DOHH2 (cell line): Measurements from ENCODE around the gene PLPPR3.

Experiments
- H3F3A ChIP-seq: fragments of 200-600 bp; sonication (generic), shearing (Covaris generic); 2 replicates; pipeline ENCODE4 v1.6.0; 2016; ENCODE audit warnings: antibody characterized with exemption, mild to moderate bottlenecking; ENCODE audit not compliant: control insufficient read depth, insufficient read depth
- H3K27ac ChIP-seq: fragments of 200-600 bp; sonication (generic); 2 replicates; pipeline ENCODE4 v1.5.1; 2014; ENCODE audit warnings: low read depth, mild to moderate bottlenecking, low read length, moderate library complexity
- H3K27me3 ChIP-seq: fragments of 200-600 bp; sonication (generic); 2 replicates; pipeline ENCODE4 v1.6.1; 2014; ENCODE audit warnings: mild to moderate bottlenecking, low read length, mixed read lengths; ENCODE audit not compliant: control insufficient read depth
- H3K36me3 ChIP-seq: fragments of 200-600 bp; sonication (generic); 2 replicates; pipeline ENCODE4 v1.6.1; 2014; ENCODE audit warnings: mild to moderate bottlenecking, low read length, moderate library complexity, mixed read lengths; ENCODE audit not compliant: control insufficient read depth
- H3K4me1 ChIP-seq: fragments of 200-600 bp; sonication (generic); 2 replicates; pipeline ENCODE4 v1.6.1; 2014; ENCODE audit warnings: mild to moderate bottlenecking, low read length, mixed read lengths; ENCODE audit not compliant: control insufficient read depth
- H3K4me2 ChIP-seq: fragments of 200-600 bp; sonication (generic); 2 replicates; pipeline ENCODE4 v1.6.0; 2014; ENCODE audit warnings: mild to moderate bottlenecking, low read length, moderate library complexity
- H3K4me3 ChIP-seq: fragments of 200-600 bp; sonication (generic); 2 replicates; pipeline ENCODE4 v1.5.1; 2014; ENCODE audit warnings: mild to moderate bottlenecking, low read length, mixed read lengths
- H3K79me2 ChIP-seq: fragments of 200-600 bp; sonication (generic); 2 replicates; pipeline ENCODE4 v1.6.1; 2014; ENCODE audit warnings: mild to moderate bottlenecking, low read length, mixed read lengths; ENCODE audit not compliant: control insufficient read depth
- H3K9me2 ChIP-seq: fragments of 200-600 bp; sonication (generic); replicated peaks from 2 replicates; pipeline ENCODE4 v1.6.1; 2014; ENCODE audit warnings: mild to moderate bottlenecking, low read length, mixed read lengths; ENCODE audit not compliant: control insufficient read depth
- H3K9me3 ChIP-seq: fragments of 200-600 bp; sonication (generic); 2 replicates; pipeline ENCODE4 v1.6.1; 2014; ENCODE audit warnings: antibody characterized with exemption, low read length, mixed read lengths; ENCODE audit not compliant: control insufficient read depth, insufficient read depth
- H4K20me1 ChIP-seq: fragments of 200-600 bp; sonication (generic); 2 replicates; pipeline ENCODE4 v1.6.0; 2014; ENCODE audit warnings: low read depth, mild to moderate bottlenecking, antibody characterized with exemption, low read length, moderate library complexity; ENCODE audit not compliant: control insufficient read depth, insufficient read depth
- EZH2phosphoT487 ChIP-seq: fragments of 200-600 bp; sonication (generic); IDR thresholded peaks from 2 replicates; pipeline ENCODE4 v1.6.1; 2017; ENCODE audit warnings: borderline replicate concordance, mild to moderate bottlenecking, antibody characterized with exemption, low read length, moderate library complexity, mixed read lengths
- TF ChIP-seq, protein P1 (sequence below): fragments of 200-600 bp; sonication (generic); IDR thresholded peaks from one replicate; pipeline ENCODE4 v1.5.1; 2014; ENCODE audit warnings: antibody characterized with exemption, mild to moderate bottlenecking, low read depth, low read length; ENCODE audit not compliant: poor library complexity, severe bottlenecking

PLPPR3 gene

DNA sequence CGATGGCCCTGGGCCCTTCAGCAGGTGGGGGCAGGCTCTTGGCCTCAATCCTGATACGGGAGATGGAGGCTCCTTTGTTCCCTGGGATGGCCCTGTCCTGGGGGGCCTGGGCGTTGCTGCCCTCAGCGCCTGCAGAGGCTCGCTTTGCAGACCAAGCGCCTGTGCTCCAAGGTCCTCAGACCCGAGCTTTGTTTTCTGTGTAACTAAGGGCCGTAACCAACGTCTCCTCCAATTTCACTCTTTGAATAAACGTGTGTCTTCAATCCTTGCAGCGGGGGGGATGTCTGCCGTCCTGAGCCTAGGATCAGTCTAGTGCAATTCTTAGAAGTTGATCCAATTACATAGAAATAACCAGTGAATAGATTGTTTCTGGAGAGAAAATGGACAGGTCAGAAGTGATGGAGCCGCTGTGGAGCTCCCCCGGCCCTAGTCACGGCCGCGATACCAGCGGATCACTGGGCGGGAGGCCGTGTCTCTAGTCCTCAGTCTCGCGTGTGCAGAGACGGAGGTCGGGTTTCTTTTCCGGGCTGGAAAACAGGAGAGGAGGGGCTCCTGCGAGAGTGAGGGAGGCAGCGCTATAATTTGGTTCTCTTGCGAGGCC is 19.2 kb downstream of the PLPPR3 start:
- no peak for TF ChIP-seq EZH2phosphoT487
- TF ChIP-seq, protein P1, sequence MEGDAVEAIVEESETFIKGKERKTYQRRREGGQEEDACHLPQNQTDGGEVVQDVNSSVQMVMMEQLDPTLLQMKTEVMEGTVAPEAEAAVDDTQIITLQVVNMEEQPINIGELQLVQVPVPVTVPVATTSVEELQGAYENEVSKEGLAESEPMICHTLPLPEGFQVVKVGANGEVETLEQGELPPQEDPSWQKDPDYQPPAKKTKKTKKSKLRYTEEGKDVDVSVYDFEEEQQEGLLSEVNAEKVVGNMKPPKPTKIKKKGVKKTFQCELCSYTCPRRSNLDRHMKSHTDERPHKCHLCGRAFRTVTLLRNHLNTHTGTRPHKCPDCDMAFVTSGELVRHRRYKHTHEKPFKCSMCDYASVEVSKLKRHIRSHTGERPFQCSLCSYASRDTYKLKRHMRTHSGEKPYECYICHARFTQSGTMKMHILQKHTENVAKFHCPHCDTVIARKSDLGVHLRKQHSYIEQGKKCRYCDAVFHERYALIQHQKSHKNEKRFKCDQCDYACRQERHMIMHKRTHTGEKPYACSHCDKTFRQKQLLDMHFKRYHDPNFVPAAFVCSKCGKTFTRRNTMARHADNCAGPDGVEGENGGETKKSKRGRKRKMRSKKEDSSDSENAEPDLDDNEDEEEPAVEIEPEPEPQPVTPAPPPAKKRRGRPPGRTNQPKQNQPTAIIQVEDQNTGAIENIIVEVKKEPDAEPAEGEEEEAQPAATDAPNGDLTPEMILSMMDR, result no peak

DNA sequence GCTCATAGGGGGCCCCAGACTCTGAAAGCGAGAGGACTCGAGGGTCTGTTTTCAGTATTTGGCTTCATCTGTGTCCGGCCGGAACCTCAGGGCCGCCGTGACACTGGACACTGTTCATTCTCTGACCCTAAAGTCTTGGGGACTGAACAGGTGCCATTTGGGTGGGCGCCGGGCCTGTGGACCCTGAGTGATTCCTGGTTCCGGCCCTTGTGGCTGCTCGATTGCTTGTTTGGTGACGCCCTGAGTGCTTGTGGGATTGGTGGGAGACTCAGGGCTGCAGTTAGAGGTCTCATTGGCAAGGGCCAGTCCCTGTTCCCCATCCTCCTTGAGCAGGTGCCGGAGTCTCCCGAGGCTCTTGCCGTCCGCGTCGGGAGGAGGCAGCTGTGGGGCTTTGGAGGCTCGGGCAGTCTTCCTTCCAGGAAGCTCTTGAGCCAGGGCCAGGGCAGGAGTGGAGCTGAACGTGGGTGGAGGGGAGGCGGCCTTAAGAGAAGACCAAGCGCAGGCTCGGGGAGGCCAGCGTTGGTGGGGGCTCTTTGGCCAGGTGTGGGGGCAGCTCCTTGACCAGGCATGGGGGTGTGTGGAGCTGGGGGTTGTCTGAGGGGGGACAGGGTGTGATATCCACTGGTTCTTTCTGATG is 19.8 kb downstream of the PLPPR3 start:
- Histone ChIP-seq H3K27ac (no peak overlapping the region), H3K79me2 (peaks cover 95% of the 10 kb centered on the region), H3F3A (no peaks in the 10 kb centered on the region), H3K36me3 (peaks cover 90% of the 10 kb centered on the region), H3K27me3 (no peaks in the 10 kb centered on the region), H3K4me1 (peaks cover 18% of the 10 kb centered on the region), H4K20me1 (peaks cover 65% of the 10 kb centered on the region), H3K9me2 (no peaks in the 10 kb centered on the region), H3K4me3 (no peak overlapping the region), H3K9me3 (no peaks in the 10 kb centered on the region), H3K4me2 (no peak overlapping the region)
- TF ChIP-seq, protein P1, result no peak
- no peak for TF ChIP-seq EZH2phosphoT487

More for the DNA sequence above, 19.2 kb downstream of the PLPPR3 start:
- no peaks in the 10 kb centered on the region for H3K27me3 ChIP-seq
- H3K4me2 ChIP-seq, result no peak overlapping the region
- peaks cover 18% of the 10 kb centered on the region for H3K4me1 ChIP-seq
- peaks cover 97% of the 10 kb centered on the region for H3K79me2 ChIP-seq
- H3K36me3 ChIP-seq, result peaks cover 97% of the 10 kb centered on the region
- no peaks in the 10 kb centered on the region for H3K9me2 ChIP-seq
- no peak overlapping the region for H3K4me3 ChIP-seq
- H3K9me3 ChIP-seq, result no peaks in the 10 kb centered on the region
- H3F3A ChIP-seq, result no peaks in the 10 kb centered on the region
- no peak overlapping the region for H3K27ac ChIP-seq
- H4K20me1 ChIP-seq, result peaks cover 67% of the 10 kb centered on the region

DNA sequence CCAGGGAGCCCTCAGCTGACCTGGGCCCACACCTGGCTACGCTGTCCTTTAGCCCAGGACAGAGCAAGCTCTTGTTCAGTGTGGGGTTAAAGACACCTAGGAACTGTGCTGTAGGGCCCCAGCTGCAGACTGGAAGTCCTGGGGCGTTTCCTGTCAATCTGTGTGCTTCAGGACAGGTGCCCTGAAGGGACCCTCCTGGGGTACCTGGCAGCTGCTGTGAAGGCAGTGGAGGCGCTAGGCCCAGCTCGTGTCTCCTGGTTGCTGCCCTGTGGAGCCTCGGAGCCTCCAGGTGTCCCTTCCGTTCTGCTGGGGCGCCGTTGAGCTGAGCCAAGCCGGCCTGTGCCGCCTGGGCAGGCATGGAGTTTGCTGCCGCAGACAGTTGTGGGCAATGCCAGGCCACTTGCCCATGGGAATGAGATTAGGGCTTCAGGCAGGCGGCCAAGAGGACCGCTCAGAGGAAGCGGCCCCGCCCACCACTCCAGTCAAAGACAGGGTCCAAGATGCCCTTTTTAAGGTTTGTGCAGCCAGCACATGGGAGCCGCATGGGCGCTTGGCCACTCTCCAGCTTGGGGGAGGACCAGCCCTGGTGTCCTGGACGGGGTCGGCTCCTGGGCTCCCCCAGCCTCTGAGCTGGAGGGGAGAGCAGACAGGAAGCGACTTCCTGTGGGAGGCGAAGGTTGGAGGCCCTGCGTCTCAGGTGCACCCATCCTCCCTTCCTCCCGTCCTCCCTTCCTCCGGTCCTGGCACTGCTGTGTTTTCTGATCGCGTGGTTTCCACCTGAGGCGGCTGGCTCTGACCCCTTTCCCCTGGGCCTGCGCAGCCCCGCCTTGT is 20.5 kb downstream of the PLPPR3 start:
- Histone ChIP-seq H3K36me3 (peaks cover 83% of the 10 kb centered on the region), H3K27ac (no peak overlapping the region), H3K79me2 (peaks cover 93% of the 10 kb centered on the region), H3K9me2 (no peaks in the 10 kb centered on the region), H3K4me2 (no peak overlapping the region), H3K9me3 (no peaks in the 10 kb centered on the region), H3F3A (no peaks in the 10 kb centered on the region), H4K20me1 (peaks cover 60% of the 10 kb centered on the region), H3K27me3 (no peaks in the 10 kb centered on the region), H3K4me3 (no peak overlapping the region), H3K4me1 (peaks cover 22% of the 10 kb centered on the region)
- no peak for TF ChIP-seq EZH2phosphoT487
- TF ChIP-seq, protein P1, result no peak
